NCI-H2196 (cell line): ENCODE measurements around the gene TRIP12.
"Not testable (repeated sequence)": the region's sequence is repeated elsewhere in the genome, so short reads cannot be mapped to it uniquely, and the experiment has no call there.

ENCODE experiments used
- DNase-seq: peaks from one replicate; lab custom pipeline; 2025; ENCODE audit not compliant: unreplicated experiment; lab: John Stamatoyannopoulos, UW

Gene TRIP12

GRCh38 chr2:229921101-229921891, 513 bp downstream of the TRIP12 start:
- DNase-seq, result peak; percentile 44

DNA sequence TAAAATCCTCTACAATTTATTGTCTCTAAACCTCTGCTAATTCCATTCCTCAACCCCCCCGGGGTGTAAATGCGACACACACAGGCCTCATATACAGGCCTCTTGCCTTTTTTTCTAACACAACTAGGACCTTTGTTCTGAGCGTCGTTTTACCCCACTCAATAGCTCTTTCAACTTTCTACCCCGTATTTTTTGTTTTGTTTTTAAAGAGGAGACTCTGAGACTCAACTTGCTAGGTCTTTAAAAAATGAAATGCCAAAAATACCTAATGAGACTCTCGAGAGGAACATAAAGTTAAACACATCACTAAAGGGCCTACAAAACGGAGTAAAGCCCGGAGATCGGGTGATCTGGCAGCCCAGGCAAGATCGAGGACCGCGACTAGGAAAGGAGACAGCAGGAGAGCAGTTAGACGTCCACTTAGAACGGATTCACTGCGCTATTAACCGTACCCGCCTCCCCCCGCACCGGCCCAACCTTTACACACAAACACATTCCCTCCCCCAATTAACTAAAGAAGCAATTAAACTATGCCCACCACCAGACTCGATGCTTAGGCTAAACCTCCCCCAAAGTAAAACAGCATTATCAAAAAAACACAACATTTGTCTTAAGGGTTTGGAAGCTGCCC, 1.7 kb downstream of the TRIP12 start:
- no peak for DNase-seq

GRCh38 chr2:229917793-229918192, 4.0 kb downstream of the TRIP12 start:
- no peak for DNase-seq

GRCh38 chr2:229914171-229914570, 7.6 kb downstream of the TRIP12 start:
- DNase-seq, result no peak

GRCh38 chr2:229910832-229911412, 10.9 kb downstream of the TRIP12 start:
- DNase-seq, result peak; percentile 16

- no peak for DNase-seq
Observed at GRCh38 chr2:229910147-229910831, 11.5 kb downstream of the TRIP12 start.

DNA sequence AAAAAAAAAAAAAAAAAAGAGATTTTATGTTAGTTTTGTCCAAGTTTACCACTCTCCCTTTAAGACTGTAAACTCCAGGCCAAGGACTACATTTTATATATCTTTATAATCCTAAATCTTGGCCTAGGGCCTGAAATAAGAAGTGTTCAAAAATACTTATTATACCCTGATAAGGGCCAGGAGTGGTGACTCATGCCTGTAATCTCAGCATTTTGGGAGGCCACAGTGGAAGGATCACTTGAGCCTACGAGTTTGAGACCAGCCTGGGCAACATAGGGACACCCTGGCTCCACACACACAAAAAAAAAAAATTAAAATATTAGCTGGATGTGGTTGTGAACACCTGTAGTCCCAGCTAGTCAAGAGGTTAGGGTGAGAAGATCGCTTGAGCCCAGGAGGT, 12.7 kb downstream of the TRIP12 start:
- DNase-seq, result no peak

DNA sequence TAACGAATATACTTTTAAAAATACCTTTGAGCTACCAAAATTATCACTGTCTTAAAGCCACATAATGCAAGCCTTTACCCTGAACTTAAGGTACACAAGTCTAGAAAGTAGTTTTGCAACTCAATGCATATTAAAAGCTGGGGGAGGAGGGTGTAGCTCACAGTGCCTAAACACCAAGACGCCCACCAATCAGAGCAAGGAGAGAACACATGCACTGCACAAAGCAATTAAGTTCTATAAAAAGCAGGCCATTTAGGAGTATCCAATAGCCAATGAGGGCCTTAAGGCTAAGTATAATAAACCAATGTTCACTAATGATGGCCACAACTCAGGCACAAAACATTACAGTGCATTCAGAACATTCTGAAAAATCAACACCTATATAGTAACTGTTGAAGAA, 16.2 kb downstream of the TRIP12 start:
- no peak for DNase-seq

GRCh38 chr2:229903037-229903436, 18.8 kb downstream of the TRIP12 start:
- no peak for DNase-seq

GRCh38 chr2:229901819-229902218, 20.0 kb downstream of the TRIP12 start:
- DNase-seq, result peak; percentile 16

DNA sequence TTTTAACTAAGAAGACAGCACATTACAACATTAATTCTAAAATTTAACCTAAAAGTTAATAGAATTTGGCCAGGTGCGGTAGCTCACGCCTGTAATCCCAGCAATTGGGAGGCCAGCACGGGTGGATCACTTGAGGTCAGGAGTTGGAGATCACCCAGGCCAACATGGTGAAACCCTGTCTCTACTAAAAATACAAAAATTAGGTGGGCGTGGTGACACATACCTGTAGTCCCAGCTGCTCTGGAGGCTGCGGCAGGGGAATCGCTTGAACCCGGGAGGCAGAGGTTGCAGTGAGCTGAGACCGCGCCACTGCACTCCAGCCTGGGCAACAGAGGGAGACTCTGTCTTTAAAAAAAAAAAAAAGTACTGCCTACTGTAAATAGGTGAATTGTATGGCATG, 21.3 kb downstream of the TRIP12 start:
- DNase-seq, result not testable (repeated sequence)

GRCh38 chr2:229900012-229900411, 21.8 kb downstream of the TRIP12 start:
- no peak for DNase-seq

DNA sequence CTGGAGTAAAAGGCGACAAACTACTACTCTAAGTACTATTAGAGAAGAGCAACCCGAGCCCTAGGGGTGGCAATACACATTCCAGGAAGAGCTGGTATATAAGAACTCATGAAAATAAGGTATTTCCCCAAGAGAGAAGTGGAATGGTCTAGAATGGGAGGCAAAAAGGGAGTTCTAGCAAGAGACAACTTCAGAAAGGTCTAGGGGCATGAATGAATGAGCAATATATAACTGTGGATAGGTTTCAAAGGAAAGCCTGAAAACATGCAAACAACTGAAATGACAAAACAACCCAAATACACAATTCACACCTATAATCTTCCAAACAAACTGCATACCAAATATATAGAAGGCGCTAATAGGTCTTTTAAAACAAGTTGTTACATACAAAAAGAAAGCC, 22.2 kb downstream of the TRIP12 start:
- DNase-seq, result no peak

- no peak for DNase-seq
Observed at GRCh38 chr2:229896857-229897256, 25.0 kb downstream of the TRIP12 start.

DNA sequence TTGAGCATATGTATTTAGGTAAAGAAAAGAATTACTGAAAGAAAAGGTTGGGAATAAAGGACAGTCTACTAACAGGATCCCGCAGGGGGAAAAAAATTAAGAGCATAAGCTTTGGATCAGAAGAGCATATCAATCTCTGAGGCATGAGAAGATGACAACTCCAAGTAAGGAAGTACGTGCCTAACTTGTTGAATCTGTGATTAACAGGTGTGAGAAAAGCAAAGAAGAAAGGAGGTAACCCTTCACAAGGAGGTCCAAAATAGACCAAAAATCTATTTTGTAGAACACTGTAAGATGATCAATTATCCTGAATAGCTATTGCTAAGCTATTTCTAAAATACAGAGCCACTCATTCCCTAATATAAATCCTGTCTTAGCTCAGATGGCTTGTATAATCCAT, 32.8 kb downstream of the TRIP12 start:
- no peak for DNase-seq

GRCh38 chr2:229888031-229888430, 33.8 kb downstream of the TRIP12 start:
- no peak for DNase-seq

- DNase-seq, result no peak
Observed at GRCh38 chr2:229887441-229887840, 34.4 kb downstream of the TRIP12 start.

- DNase-seq, result no peak
Observed at GRCh38 chr2:229884775-229885699, 36.8 kb downstream of the TRIP12 start.

GRCh38 chr2:229882583-229882982, 39.2 kb downstream of the TRIP12 start:
- no peak for DNase-seq

DNA sequence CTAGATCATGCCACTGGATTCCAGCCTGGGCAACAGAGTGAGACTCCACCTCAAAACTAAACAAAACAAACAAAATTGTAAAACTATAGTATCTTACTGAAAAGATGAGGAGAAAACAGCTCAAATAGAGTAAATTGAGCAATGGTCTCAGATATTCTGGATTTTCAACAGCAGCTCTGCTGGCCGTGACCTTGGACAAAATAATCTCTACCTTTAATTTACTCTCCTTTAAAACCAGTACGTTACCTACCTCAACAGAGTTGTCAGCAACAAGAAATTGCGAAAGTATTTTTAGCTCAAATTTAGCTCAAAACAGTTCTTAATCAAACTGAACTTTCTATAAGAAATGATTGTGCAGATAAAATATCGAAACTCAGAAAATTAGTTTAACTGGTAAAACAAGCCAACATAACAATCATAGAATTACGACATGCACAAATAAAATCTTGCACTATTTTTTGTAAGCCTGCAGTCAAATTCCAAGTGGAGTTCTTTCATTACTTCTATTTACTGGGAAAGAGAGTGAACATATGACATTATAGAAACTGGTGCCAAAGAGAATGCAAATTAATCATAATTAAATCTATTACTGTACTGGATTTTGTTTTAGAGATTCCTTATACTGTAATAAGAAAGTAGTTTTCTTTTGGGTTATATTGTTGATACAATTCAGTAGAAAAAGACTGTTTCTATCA, 40.8 kb downstream of the TRIP12 start:
- DNase-seq, result no peak
